ENCODE measurements around the gene FICD. TPM values are rescaled to one million over a fixed set of nuclear protein-coding genes. Genes with fewer than 3 reads are reported as not detected.

FICD gene
- total and polyA plus RNA-seq, 4 donors, result 5.1 to 7.4 (median 5.8) TPM

Other genes starting within 250 kb of the FICD start
- 10 to 100 TPM in 1 of 2 donors, 1 to 10 TPM in 1; 7.2 to 12.0 TPM for gene CMKLR1, start 176.0 kb upstream of the FICD start, total RNA-seq
- gene CMKLR1, start 176.0 kb upstream of the FICD start, polyA plus RNA-seq (ENCODE audit: insufficient read length in 2 of 2), result 1 to 10 TPM; 4.5 TPM
- 10 to 100 TPM; 55.2 to 55.9 TPM for gene SART3, start 45.9 kb downstream of the FICD start, total RNA-seq
- gene SART3, start 45.9 kb downstream of the FICD start, polyA plus RNA-seq (ENCODE audit: insufficient read length in 2 of 2), result 10 to 100 TPM; 49.7 to 50.0 TPM
- 100 to 1,000 TPM in 1 of 2 donors, 10 to 100 TPM in 1; 90.9 to 107 TPM for gene ISCU, start 47.3 kb downstream of the FICD start, total RNA-seq
- gene ISCU, start 47.3 kb downstream of the FICD start, polyA plus RNA-seq (ENCODE audit: insufficient read length in 2 of 2), result 100 to 1,000 TPM; 109 to 112 TPM
- 10 to 100 TPM; 12.1 to 14.9 TPM for gene TMEM119, start 82.8 kb downstream of the FICD start, total RNA-seq
- gene TMEM119, start 82.8 kb downstream of the FICD start, polyA plus RNA-seq (ENCODE audit: insufficient read length in 2 of 2), result 10 to 100 TPM; 10.8 to 12.0 TPM
- gene SELPLG, start 118.6 kb downstream of the FICD start, total RNA-seq, result 1 to 10 TPM; 9.1 to 9.6 TPM
- 10 to 100 TPM; 12.2 to 18.2 TPM for gene SELPLG, start 118.6 kb downstream of the FICD start, polyA plus RNA-seq (ENCODE audit: insufficient read length in 2 of 2)
- gene CORO1C, start 216.2 kb downstream of the FICD start, total RNA-seq, result 100 to 1,000 TPM in 1 of 2 donors, 10 to 100 TPM in 1; 66.1 to 133 TPM
- gene CORO1C, start 216.2 kb downstream of the FICD start, polyA plus RNA-seq (ENCODE audit: insufficient read length in 2 of 2), result 10 to 100 TPM; 88.7 to 90.5 TPM